GM08714 (cell line): Measurements from ENCODE around the gene FARP1.

Experiments used
- H3K4me3 ChIP-seq: fragments of 200-500 bp; sonication (Bioruptor generic); 2 replicates; pipeline ENCODE4 v1.5.1; 2014; ENCODE audit warnings: mild to moderate bottlenecking, low read length, inconsistent platforms
- ZNF274 ChIP-seq: IDR thresholded peaks from 2 replicates; pipeline ENCODE4 v1.6.1; 2012; ENCODE audit warnings: mild to moderate bottlenecking, low read depth, low read length

The FARP1 gene

GRCh38 chr13:98175043-98175442, 32.1 kb downstream of the FARP1 start:
- no peak for TF ChIP-seq ZNF274

GRCh38 chr13:98175823-98176222, 32.9 kb downstream of the FARP1 start:
- H3K4me3 ChIP-seq = no peak overlapping the region
- TF ChIP-seq ZNF274 = no peak

More at GRCh38 chr13:98175043-98175442, 32.1 kb downstream of the FARP1 start:
- H3K4me3 ChIP-seq = no peak overlapping the region

GRCh38 chr13:98176777-98177608, 34.1 kb downstream of the FARP1 start, which contains the start of gene RNF113B:
TSS of gene RNF113B (minus strand) at chr13:98177269. CDS start at chr13:98177236, 33 bp downstream.
- no peak within 1 kb of the TSS for H3K4me3 ChIP-seq
- no peak for TF ChIP-seq ZNF274

- TF ChIP-seq ZNF274 = no peak
Measured at GRCh38 chr13:98180092-98180491, 37.2 kb downstream of the FARP1 start.

GRCh38 chr13:98181111-98181815, 38.4 kb downstream of the FARP1 start:
- no peak for TF ChIP-seq ZNF274

More at GRCh38 chr13:98180092-98180491, 37.2 kb downstream of the FARP1 start:
- no peak overlapping the region for H3K4me3 ChIP-seq

GRCh38 chr13:98182153-98182552, 39.3 kb downstream of the FARP1 start:
- no peak overlapping the region for H3K4me3 ChIP-seq
- no peak for TF ChIP-seq ZNF274

More at GRCh38 chr13:98181111-98181815, 38.4 kb downstream of the FARP1 start:
- no peak overlapping the region for H3K4me3 ChIP-seq

- no peak overlapping the region for H3K4me3 ChIP-seq
- no peak for TF ChIP-seq ZNF274
Measured at GRCh38 chr13:98182589-98182988, 39.7 kb downstream of the FARP1 start.

- H3K4me3 ChIP-seq = no peak overlapping the region
- TF ChIP-seq ZNF274 = no peak
Measured at GRCh38 chr13:98184792-98185191, 41.9 kb downstream of the FARP1 start.

GRCh38 chr13:98187155-98187964, 44.5 kb downstream of the FARP1 start:
- H3K4me3 ChIP-seq = no peak overlapping the region
- no peak for TF ChIP-seq ZNF274

GRCh38 chr13:98187965-98188261, 45.0 kb downstream of the FARP1 start:
- no peak for TF ChIP-seq ZNF274
- H3K4me3 ChIP-seq = no peak overlapping the region

- no peak overlapping the region for H3K4me3 ChIP-seq
- no peak for TF ChIP-seq ZNF274
Measured at GRCh38 chr13:98188544-98189166, 45.8 kb downstream of the FARP1 start.

- no peak for TF ChIP-seq ZNF274
- no peak overlapping the region for H3K4me3 ChIP-seq
Measured at GRCh38 chr13:98189841-98190505, 47.1 kb downstream of the FARP1 start.

GRCh38 chr13:98190889-98191444, 48.1 kb downstream of the FARP1 start:
- TF ChIP-seq ZNF274 = no peak
- no peak overlapping the region for H3K4me3 ChIP-seq

- H3K4me3 ChIP-seq = no peak overlapping the region
- no peak for TF ChIP-seq ZNF274
Measured at GRCh38 chr13:98192008-98192407, 49.1 kb downstream of the FARP1 start.
